Measurements from ENCODE around the gene NUMB.

DNA sequence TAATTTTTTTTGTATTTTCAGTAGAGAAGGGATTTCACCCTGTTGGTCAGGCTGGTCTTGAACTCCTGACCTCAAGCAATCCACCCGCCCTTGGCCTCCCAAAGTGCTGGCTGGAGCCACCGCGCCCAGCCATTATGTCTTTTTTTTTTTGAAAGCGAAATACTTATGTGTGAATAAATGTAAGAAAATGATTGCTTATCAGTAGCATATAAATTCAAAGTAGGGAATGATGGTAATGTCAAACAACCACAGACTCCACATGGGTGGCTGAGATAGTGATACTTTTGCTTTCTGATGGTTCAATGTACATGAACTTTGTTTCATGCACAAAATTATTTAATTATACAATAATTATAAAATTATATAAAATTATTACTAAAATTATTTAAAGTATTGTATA, 145.2 kb downstream of the NUMB start:
- TF ChIP-seq, protein P1, sequence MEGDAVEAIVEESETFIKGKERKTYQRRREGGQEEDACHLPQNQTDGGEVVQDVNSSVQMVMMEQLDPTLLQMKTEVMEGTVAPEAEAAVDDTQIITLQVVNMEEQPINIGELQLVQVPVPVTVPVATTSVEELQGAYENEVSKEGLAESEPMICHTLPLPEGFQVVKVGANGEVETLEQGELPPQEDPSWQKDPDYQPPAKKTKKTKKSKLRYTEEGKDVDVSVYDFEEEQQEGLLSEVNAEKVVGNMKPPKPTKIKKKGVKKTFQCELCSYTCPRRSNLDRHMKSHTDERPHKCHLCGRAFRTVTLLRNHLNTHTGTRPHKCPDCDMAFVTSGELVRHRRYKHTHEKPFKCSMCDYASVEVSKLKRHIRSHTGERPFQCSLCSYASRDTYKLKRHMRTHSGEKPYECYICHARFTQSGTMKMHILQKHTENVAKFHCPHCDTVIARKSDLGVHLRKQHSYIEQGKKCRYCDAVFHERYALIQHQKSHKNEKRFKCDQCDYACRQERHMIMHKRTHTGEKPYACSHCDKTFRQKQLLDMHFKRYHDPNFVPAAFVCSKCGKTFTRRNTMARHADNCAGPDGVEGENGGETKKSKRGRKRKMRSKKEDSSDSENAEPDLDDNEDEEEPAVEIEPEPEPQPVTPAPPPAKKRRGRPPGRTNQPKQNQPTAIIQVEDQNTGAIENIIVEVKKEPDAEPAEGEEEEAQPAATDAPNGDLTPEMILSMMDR (IDR thresholded peaks at IDR 0.05), result no peak
- TF ChIP-seq POLR2A (IDR thresholded peaks at IDR 0.05; ENCODE audit: low read depth) (no peak), EP300 (IDR thresholded peaks at IDR 0.05) (no peak), POLR2AphosphoS5 (IDR thresholded peaks at IDR 0.05) (no peak)

Measured in esophagus muscularis mucosa (tissue), 4 donors.